MG63 (cell line): Measurements from ENCODE around the gene MEFV. TPM values are rescaled to one million over a fixed set of nuclear protein-coding genes. Genes with fewer than 3 reads are reported as not detected.
"Not testable (repeated sequence)": the region's sequence is repeated elsewhere in the genome, so short reads cannot be mapped to it uniquely, and the experiment has no call there.

Experiments
- DNase-seq: peaks from one replicate; pipeline ENCODE4 v3.0.0-alpha.2; 2020
- H3K27me3 ChIP-seq: fragments of 250-450 bp; sonication (Bioruptor Pico); 2 replicates; pipeline ENCODE4 v1.5.1; 2020; ENCODE audit warnings: mild to moderate bottlenecking, moderate library complexity
- H3K36me3 ChIP-seq: fragments of 250-450 bp; sonication (Bioruptor Pico); 2 replicates; pipeline ENCODE4 v1.5.1; 2020; ENCODE audit warnings: mild to moderate bottlenecking, moderate library complexity
- H3K4me3 ChIP-seq: fragments of 250-450 bp; sonication (Bioruptor Pico); 2 replicates; pipeline ENCODE4 v1.5.1; 2020; ENCODE audit warnings: mild to moderate bottlenecking, moderate library complexity
- H3K9me3 ChIP-seq: fragments of 250-450 bp; sonication (Bioruptor Pico); 2 replicates; pipeline ENCODE4 v1.5.1; 2020; ENCODE audit warnings: mild to moderate bottlenecking, moderate library complexity
- total RNA-seq: library from RNA; depleted of rRNA; stranded (reverse); fragments of >200 nt; shearing (Covaris generic); gene quantifications from 2 replicates; pipeline ENCODE4 v1.2.3, GENCODE V29; 2014; ENCODE audit warnings: low replicate concordance; rRNA removed

Gene MEFV
- total RNA-seq, 1 experiment from 2014 or later, result 0.07 TPM

DNA sequence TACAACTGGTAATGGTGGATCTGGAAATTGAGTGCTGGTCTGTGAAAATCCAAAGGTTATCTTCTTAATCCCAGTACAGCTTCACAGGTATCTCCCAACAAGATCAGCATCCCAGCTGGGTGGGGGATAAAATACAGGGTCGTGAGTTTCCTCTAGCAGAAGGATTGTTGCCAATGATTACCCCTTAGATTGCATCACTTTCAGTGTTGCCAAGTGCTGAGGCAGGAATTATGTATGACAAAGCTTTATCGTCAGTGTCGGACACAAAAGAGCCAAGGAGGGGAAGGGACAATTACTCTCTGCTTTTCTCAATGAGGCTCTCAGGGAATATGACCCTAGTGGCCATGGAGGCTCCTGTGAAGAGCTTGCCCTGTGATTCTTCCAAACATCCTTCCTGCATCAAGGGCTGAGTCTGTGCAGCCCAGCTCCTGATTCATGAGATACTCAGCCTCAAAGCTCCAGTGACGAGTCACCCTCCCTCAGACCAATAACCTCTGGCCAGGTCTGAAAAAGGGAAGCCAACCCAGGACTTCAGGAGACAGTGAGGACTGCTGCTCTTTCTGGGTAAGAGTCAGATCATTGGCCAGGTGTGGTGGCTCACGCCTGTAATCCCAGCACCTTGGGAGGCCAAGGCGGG lies 53.4 kb downstream of the MEFV start:
- DNase-seq, result no peak
- Histone ChIP-seq H3K4me3 (no peak overlapping the region), H3K9me3 (peaks cover 18% of the 10 kb centered on the region), H3K36me3 (no peaks in the 10 kb centered on the region), H3K27me3 (no peaks in the 10 kb centered on the region)

DNA sequence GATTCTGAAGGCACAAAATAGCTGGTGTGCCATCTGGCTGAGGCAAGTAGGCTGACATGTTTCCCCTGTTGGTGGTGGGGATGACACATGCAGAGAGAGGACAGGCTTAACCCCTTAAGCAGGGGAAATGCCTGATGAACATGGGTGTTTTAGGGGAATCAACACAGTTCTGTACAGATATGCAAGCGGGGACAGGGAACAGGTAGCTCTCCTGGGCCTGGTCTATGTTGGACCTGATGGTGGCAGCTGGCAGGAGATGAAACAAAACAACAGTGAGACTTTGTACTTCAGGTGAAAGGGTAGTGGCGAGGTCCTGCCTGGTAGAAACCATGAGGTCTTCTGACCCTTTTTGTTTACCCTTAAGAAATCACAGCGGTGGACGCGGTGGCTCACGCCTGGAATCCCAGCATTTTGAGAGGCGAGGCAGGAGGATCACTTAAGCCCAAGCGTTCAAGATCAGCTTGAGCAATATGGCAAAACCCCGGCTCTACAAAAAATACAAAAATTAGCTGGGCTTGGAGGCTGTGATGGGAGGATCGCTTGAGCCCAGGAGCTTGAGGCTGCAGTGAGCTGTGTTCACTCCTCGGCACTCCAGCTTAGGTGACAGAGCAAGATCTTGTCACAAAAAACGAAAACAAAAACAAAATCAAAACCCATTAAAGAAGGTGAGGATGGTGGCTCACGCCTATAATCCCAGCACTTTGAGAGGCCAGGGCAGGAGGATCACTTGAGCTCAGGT lies 57.9 kb downstream of the MEFV start:
- H3K27me3 ChIP-seq, result no peaks in the 10 kb centered on the region
- no peaks in the 10 kb centered on the region for H3K36me3 ChIP-seq
- peaks cover 2% of the 10 kb centered on the region for H3K9me3 ChIP-seq
- DNase-seq, result no peak
- H3K4me3 ChIP-seq, result no peak overlapping the region

DNA sequence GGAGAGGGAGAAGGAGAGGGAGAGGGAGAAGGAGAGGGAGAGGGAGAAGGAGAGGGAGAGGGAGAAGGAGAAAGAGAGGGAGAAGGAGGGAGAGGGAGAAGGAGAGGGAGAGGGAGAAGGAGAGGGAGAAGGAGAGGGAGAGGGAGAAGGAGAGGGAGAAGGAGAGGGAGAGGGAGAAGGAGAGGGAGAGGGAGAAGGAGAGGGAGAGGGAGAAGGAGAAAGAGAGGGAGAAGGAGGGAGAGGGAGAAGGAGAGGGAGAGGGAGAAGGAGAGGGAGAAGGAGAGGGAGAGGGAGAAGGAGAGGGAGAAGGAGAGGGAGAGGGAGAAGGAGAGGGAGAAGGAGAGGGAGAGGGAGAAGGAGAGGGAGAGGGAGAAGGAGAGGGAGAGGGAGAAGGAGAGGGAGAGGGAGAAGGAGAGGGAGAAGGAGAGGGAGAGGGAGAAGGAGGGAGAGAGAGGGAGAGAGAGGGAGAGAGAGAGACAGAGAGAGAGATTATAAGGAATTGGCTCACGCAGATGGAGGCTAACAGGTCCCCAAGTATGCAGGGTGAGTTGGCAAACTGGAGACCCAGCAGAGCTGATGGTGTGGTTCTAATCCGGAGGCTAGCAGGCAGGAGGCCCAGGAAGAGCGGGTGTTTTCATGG lies 58.6 kb downstream of the MEFV start:
- H3K27me3 ChIP-seq, DNase-seq, H3K4me3 ChIP-seq, H3K9me3 ChIP-seq, H3K36me3 ChIP-seq: not testable (repeated sequence)

DNA sequence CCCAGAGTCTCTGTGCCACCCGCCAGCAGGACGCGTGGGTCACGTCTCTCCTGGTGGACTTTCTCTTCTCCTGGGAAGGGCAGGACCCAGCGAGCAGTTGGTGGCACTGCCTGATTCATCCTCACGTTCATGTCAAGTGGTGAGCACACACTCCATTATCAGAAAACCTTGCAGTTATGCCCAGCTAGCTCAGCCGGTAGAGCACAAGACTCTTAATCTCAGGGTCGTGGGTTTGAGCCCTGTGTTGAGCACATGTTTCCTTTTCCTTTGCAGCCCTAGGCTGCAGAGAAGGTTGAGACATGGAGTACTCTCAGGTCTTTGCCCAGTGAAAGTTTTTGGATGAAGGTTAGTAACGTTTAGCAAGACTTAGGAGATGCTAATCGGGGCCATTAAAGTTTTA lies 60.5 kb downstream of the MEFV start:
- DNase-seq, result no peak
- Histone ChIP-seq H3K9me3 (no peaks in the 10 kb centered on the region; the same call in 1 of the 2 replicates), H3K36me3 (no peaks in the 10 kb centered on the region), H3K4me3 (no peak overlapping the region), H3K27me3 (no peaks in the 10 kb centered on the region)

DNA sequence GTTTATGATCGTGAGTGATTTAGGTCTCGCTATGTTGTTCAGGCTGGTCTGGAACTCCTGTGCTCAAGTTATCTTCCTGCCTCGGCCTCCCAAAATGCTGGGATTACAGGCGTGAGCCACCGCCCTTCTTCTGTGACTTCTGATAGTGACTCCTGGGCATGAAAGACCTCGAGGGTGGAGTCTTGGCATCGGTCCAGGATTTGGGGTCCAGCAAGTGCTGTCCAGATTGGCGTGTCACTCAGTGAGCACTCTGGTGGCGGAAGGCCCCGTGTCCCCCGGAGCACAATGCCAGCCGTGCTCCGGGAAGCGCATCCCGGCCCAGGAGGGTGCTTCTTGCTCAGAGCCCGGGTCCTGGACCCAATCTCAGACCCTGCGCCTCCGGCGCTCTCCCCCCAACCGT lies 61.6 kb downstream of the MEFV start:
- DNase-seq, result no peak
- no peaks in the 10 kb centered on the region for H3K9me3 ChIP-seq
- peaks cover 6% of the 10 kb centered on the region; the same call in 1 of the 2 replicates for H3K27me3 ChIP-seq
- no peaks in the 10 kb centered on the region for H3K36me3 ChIP-seq
- no peak overlapping the region for H3K4me3 ChIP-seq

DNA sequence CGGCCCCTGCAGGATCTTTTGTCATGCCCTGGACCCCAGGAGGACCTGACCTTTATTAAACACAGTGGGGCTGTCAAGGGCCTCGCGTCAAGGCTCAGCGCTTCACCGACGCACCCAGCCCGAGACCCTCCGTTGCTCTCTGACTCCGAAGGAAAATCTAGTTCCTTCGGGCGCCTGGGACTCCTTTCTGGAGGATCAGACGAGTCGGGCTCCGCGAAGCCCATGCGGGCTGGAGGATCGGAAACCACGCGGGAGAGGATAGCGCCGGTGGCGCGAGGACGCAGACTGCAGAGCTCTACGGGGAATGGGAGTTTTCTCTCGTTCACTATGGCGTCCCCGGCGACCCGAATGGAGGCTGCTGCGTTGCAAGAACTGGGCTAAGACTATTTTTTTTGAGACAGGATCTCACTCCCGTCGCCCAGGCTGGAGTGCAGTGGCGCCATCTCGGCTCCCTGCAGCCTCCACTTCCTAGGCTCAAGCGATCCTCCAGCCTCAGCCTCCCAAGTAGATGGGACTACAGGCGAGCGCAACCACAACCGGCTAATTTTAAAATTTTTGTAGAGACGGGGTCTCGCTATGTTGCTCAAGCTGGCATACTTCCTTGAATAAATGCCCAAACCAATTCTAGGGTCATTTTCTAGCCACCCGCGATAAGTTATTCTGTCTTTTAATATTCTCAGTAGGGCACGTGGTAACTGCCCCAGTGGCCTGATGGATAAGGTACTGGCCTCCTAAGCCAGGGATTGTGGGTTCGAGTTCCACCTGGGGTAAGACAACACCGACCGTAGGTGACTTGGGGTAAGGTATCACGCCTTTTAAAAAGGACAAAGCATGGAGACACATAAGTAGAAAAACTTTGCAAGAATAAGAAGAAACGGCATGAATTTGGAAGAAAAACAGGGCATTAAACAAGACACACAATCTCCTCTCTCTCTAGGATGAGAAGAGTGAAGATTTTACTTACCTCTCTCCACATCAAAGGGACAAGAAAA lies 62.9 kb downstream of the MEFV start:
- no peak overlapping the region for H3K4me3 ChIP-seq
- no peaks in the 10 kb centered on the region for H3K9me3 ChIP-seq
- H3K27me3 ChIP-seq, result peaks cover 6% of the 10 kb centered on the region; the same call in 1 of the 2 replicates
- H3K36me3 ChIP-seq, result no peaks in the 10 kb centered on the region
- no peak for DNase-seq

DNA sequence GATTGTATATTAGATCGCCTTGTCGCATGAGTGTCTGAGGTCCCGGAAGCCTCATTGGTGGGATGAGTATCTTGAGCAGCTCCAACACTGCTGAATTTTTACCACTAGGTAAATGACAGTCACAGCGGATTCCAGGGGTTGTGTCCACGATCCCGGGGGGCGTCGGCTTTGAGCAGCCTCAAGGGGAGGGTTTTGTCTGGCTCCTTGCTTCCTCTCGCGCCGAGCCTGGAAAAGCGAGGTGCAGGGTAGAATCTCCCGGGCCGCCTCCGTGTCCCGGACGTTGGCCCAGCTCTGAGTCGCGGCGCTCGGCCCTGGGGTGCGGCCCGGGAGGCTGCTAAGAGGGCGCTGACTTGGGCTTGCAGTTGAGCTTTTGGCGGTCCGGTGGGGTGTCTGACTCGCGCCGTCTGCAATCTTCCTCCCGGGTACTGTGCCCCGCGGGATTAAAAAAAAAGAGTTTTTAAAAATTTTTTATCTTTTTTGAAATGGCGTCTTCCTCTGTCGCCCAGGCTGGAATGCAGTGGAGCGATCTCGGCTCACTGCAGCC lies 63.9 kb downstream of the MEFV start:
- no peak overlapping the region for H3K4me3 ChIP-seq
- H3K9me3 ChIP-seq, result no peaks in the 10 kb centered on the region
- no peak for DNase-seq
- peaks cover 6% of the 10 kb centered on the region; the same call in 1 of the 2 replicates for H3K27me3 ChIP-seq
- no peaks in the 10 kb centered on the region for H3K36me3 ChIP-seq

Other genes starting within 250 kb of the MEFV start
- not detected in 2 replicates for gene CLDN9, start 243.7 kb downstream of the MEFV start, total RNA-seq
- not detected in 2 replicates for gene CLDN6, start 238.4 kb downstream of the MEFV start, total RNA-seq
- 541 and 602 TPM in 2 replicates for gene TNFRSF12A, start 236.3 kb downstream of the MEFV start, total RNA-seq
- gene HCFC1R1, start 232.7 kb downstream of the MEFV start, total RNA-seq, result 2.9 and 60.7 TPM in 2 replicates
- gene THOC6, start 232.6 kb downstream of the MEFV start, total RNA-seq, result 63.2 and 118 TPM in 2 replicates
- not detected in 2 replicates for gene BICDL2, start 219.7 kb downstream of the MEFV start, total RNA-seq
- not detected in 2 replicates for gene MMP25, start 210.1 kb downstream of the MEFV start, total RNA-seq
- 4.4 and 11.5 TPM in 2 replicates for gene IL32, start 191.0 kb downstream of the MEFV start, total RNA-seq
- not detected in 2 replicates for gene ZSCAN10, start 157.3 kb downstream of the MEFV start, total RNA-seq
- 15.5 and 22.6 TPM in 2 replicates for gene ZNF205, start 144.0 kb downstream of the MEFV start, total RNA-seq
- 2.8 and 11.9 TPM in 2 replicates for gene ZNF213, start 121.6 kb downstream of the MEFV start, total RNA-seq
- not detected in 2 replicates for gene OR1F1, start 68.4 kb downstream of the MEFV start, total RNA-seq
- 3.4 and 5.8 TPM in 2 replicates for gene ZNF200, start 21.5 kb downstream of the MEFV start, total RNA-seq
- 48.3 and 74.7 TPM in 2 replicates for gene ZNF263, start 26.9 kb upstream of the MEFV start, total RNA-seq
- 5.2 and 10.7 TPM in 2 replicates for gene TIGD7, start 48.8 kb upstream of the MEFV start, total RNA-seq
- gene ZNF75A, start 48.9 kb upstream of the MEFV start, total RNA-seq, result 13.7 and 20.3 TPM in 2 replicates
- not detected in 2 replicates for gene OR2C1, start 99.3 kb upstream of the MEFV start, total RNA-seq
- gene ZSCAN32, start 144.4 kb upstream of the MEFV start, total RNA-seq, result 10.2 and 17.0 TPM in 2 replicates
- gene ZNF174, start 144.6 kb upstream of the MEFV start, total RNA-seq, result 19.4 and 22.6 TPM in 2 replicates
- gene ZNF597, start 186.9 kb upstream of the MEFV start, total RNA-seq, result 0.03 and 0.62 TPM in 2 replicates
- gene NAA60, start 187.0 kb upstream of the MEFV start, total RNA-seq, result 14.3 and 16.3 TPM in 2 replicates
- not detected in 2 replicates for gene C16orf90, start 238.9 kb upstream of the MEFV start, total RNA-seq
- 13.7 and 34.4 TPM in 2 replicates for gene CLUAP1, start 244.4 kb upstream of the MEFV start, total RNA-seq